AG10803 (cell line): ENCODE data around the gene PPP2R2D.

Experiments
- DNase-seq: peaks from one replicate; pipeline ENCODE4 v3.0.0; 2010; ENCODE audit warnings: low read depth
- H3K4me3 ChIP-seq: 2 replicates; pipeline ENCODE4 v1.5.1; 2011; ENCODE audit warnings: mild to moderate bottlenecking, low read length, control low read depth
- TF ChIP-seq, protein P1 (sequence below): conservative IDR thresholded peaks from 2 replicates; pipeline ENCODE4 v1.5.1; 2011; ENCODE audit warnings: mild to moderate bottlenecking, low read length, control low read depth, inconsistent platforms

The PPP2R2D gene

GRCh38 chr10:131885391-131886165 is 15.2 kb upstream of the PPP2R2D start:
- TF ChIP-seq, protein P1, sequence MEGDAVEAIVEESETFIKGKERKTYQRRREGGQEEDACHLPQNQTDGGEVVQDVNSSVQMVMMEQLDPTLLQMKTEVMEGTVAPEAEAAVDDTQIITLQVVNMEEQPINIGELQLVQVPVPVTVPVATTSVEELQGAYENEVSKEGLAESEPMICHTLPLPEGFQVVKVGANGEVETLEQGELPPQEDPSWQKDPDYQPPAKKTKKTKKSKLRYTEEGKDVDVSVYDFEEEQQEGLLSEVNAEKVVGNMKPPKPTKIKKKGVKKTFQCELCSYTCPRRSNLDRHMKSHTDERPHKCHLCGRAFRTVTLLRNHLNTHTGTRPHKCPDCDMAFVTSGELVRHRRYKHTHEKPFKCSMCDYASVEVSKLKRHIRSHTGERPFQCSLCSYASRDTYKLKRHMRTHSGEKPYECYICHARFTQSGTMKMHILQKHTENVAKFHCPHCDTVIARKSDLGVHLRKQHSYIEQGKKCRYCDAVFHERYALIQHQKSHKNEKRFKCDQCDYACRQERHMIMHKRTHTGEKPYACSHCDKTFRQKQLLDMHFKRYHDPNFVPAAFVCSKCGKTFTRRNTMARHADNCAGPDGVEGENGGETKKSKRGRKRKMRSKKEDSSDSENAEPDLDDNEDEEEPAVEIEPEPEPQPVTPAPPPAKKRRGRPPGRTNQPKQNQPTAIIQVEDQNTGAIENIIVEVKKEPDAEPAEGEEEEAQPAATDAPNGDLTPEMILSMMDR = peak; percentile 83
- peak; percentile 44 for DNase-seq
- no peak overlapping the region for H3K4me3 ChIP-seq

DNA sequence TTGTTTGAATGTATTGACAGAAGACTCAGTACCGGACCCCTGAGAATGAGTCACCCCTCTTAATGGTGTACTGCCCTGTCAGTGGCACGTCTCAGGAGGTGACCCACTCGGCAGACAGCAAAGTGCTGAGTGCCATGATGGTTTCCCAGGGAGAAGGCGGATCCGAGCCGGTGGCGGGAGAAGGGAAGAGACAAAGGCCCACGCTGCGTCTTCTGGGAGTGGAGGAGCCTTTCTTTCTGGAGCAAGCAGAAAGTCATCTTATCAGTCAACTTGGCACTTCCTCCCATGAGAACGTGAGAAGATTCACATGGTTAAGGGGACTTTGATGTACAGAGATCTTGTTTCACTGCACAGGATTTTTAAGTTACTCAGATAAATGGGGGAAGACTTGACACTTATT is 14.6 kb upstream of the PPP2R2D start:
- no peak for DNase-seq
- TF ChIP-seq, protein P1 = no peak

DNA sequence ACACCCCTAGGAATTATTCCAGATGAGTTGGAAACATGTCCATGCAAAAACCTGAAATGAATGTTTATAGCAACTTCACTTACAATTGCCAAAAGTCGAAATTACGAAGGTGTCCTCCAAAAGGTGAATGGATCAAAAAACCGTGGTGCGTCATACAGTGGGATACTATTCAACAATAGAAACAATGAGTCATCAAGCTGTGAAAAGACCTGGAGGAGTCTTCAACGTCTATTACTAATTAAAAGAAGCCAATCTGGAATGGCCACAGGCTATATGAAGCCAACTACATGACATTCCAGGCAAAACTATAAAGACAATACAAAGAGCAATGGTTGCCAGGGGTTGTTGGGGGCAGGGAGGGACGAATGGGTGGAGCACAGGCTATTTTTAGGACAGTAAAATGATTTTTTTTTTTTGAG is 12.6 kb upstream of the PPP2R2D start:
- H3K4me3 ChIP-seq = no peak overlapping the region
- no peak for DNase-seq
- TF ChIP-seq, protein P1 = no peak

More for the DNA sequence above, 14.6 kb upstream of the PPP2R2D start:
- no peak overlapping the region for H3K4me3 ChIP-seq

- no peak for DNase-seq
- no peak overlapping the region for H3K4me3 ChIP-seq
- TF ChIP-seq, protein P1 = no peak
Measured at GRCh38 chr10:131889755-131890154, 11.1 kb upstream of the PPP2R2D start.

DNA sequence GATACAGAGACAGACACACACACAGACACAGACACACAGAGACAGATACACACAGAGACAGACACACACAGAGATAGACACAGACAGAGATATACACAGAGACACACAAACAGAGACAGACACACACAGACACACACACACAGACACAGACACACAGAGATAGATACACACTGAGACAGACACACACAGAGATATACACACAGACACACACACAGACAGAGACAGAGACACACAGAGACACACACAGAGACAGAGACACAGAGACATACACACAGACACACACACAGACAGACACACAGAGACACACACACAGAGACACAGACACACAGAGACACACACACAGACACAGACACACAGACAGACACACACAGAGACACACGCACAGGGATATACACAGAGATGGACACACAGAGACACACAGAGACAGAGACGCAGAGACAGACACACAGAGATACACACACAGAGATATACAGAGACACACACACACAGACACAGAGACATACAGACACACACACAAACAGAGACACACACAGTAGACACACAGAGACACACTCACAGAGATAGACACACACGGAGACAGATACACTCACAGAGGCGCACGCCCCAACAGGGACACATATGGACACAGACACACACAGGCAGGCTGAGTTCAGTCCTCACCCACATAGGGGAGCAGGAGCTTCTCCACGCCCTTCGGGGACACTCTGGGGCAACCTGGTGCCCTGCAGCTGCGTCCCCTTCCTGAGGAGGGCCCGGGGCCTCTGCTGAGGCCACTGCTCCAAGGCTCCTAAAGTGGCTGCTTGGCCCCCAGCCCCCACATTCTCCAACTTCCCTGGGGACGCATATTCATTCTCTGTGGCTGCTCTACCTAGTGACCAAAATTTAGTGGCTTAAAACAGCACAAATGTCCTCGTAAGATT is 10.3 kb upstream of the PPP2R2D start:
- DNase-seq = no peak
- TF ChIP-seq, protein P1 = no peak
- no peak overlapping the region for H3K4me3 ChIP-seq

DNA sequence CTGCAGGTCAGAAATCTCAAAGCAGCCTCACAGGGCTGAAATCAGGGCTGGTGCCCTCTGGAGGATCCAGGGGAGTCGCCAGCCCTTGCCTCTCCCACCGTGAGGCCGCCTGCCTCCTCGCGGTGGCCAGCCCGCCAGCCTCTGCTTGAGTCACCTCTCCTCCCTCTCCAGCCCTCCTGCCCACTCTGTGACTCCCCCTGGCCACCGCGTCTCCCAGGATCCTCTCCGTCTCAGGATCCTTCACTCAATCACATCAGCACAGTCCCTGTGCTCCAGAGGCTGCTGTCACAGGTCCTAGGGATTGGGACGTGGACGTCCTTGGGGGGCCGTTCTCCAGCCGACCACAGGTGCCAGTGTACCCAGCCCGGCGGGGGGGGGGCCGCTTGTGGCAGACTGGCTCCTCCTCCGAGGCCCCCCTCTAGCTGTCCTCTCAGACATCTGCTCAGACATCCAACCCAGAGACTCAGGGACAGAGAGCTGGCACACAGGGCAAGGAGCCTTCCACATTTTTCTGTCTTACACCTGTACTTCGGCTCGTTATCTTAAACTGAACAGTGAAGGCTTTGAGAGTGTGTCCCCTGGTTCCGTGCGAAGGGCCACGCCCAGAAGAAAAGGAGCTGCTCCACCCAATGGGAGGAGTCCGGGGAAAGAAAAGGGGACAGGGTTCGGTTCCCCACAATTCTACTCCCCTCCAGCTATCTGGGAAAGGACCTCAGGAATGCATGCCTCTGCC is 9.4 kb upstream of the PPP2R2D start:
- H3K4me3 ChIP-seq = no peak overlapping the region
- DNase-seq = no peak
- TF ChIP-seq, protein P1 = 0 out of 2 replicates have a peak, but pooled peaks have one; percentile 5
